Choroid plexus epithelial cell (primary cell): ENCODE data around the gene ALG12.

Experiments
- DNase-seq: peaks from one replicate; pipeline ENCODE4 v3.0.0-alpha.2; 2010; ENCODE audit warnings: low read depth
- H3K4me3 ChIP-seq: 2 replicates; pipeline ENCODE4 v1.5.1; 2011; ENCODE audit warnings: low read depth, mild to moderate bottlenecking, control low read depth, low read length, moderate library complexity
- CTCF ChIP-seq: conservative IDR thresholded peaks from 2 replicates; pipeline ENCODE4 v1.5.1; 2011; ENCODE audit warnings: low read depth, mild to moderate bottlenecking, control low read depth, inconsistent platforms, low read length, moderate library complexity

The ALG12 gene

GRCh38 chr22:49921508-49922278 is 3.5 kb upstream of the ALG12 start:
- no peak for TF ChIP-seq CTCF
- H3K4me3 ChIP-seq: no peak overlapping the region
- no peak for DNase-seq

DNA sequence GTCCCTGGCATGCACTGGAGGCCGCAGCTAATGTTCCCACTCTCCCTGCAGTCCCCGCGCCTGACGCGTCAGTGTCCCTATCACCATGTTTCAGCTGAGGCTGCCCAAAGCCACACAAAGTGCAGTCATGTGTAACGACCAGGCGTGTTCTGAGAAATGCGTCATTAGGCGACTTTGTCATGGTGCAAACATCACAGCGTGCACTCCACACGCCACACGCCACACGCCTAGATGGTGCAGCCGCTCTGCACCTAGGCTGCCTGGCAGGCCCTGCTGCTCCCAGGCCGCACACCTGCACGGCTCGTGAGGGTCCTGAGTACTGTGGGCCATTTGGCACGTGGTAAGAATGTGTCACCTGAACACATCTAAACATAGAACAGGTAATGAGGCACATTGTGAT is 2.6 kb upstream of the ALG12 start:
- DNase-seq: no peak
- no peak for TF ChIP-seq CTCF
- H3K4me3 ChIP-seq: no peak overlapping the region

- peak overlapping the region; percentile 70 for H3K4me3 ChIP-seq
- TF ChIP-seq CTCF: no peak
- no peak for DNase-seq
These were observed 958 bp upstream of the ALG12 start for GRCh38 chr22:49918911-49919881.

- DNase-seq: no peak
- H3K4me3 ChIP-seq: no peak overlapping the region
These were observed 1.4 kb downstream of the ALG12 start for GRCh38 chr22:49916831-49917230.

GRCh38 chr22:49915610-49916009 is 2.6 kb downstream of the ALG12 start:
- DNase-seq: no peak
- TF ChIP-seq CTCF: no peak
- no peak overlapping the region for H3K4me3 ChIP-seq

More at GRCh38 chr22:49916831-49917230, 1.4 kb downstream of the ALG12 start:
- no peak for TF ChIP-seq CTCF

DNA sequence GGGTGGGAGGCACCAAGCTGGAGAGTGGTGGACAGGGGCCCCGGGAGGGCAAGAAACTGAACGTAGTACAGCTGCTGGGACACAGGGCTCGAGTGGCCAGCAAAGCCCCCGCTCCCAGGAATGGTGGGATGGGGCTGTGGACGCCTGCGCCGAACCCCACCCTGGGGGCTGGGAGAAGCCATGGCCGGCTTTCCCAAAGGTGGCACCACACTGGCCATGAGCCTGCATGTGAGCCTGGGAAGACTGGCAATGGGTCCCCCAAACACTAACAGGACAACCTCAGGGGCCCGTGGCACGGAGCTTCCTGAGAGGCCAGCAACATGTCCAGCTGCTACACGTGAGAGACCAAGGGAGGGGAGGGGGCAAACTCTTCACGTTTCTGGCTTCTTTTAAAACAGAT is 4.0 kb downstream of the ALG12 start:
- TF ChIP-seq CTCF: no peak
- no peak overlapping the region for H3K4me3 ChIP-seq
- no peak for DNase-seq
